HS-5 (cell line): ENCODE measurements around the gene SLC6A6.

Source experiments
- DNase-seq: peaks from one replicate; pipeline ENCODE4 v3.0.0-alpha.2; 2012; ENCODE audit warnings: low read depth

SLC6A6 gene

GRCh38 chr3:14487821-14488220, 85.4 kb downstream of the SLC6A6 start:
- no peak for DNase-seq

DNA sequence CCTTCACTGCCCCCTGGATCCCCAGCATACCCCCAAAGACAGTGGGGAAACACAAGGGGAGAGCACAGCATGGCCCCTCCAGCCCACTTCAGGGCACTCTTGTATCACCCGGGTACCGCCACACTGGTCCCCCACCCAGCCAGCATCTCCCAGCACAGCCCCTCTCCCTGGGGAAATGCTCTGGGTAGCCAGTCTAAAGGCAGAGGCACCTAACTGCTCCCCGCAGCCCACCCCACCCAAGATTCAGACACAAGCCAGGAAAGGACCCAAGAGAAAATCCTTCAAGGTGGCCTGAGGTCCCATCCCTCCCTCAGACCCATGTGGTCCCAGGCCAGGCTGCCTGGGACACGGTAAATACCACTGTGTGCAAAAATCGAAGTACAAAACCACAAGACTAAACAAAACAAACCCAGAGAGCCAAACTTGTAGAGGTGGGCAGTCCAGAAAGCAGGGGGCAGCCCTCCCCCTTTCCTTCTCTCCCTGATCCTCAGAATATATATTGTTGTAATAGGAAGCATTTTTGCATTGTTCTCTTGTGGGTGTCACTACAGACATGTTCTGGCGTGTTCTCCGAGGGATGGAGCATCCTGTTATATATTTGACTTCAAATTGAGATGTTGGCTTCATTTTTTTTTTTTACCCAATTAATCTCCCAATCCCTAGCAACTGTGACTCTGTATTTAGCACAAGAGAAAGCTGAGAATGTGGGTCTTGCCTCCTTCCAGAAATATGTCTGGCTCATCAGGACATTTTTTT, 86.1 kb downstream of the SLC6A6 start:
- no peak for DNase-seq

GRCh38 chr3:14489641-14490040, 87.2 kb downstream of the SLC6A6 start:
- no peak for DNase-seq

- DNase-seq: no peak
Measured at GRCh38 chr3:14490255-14490654, 87.8 kb downstream of the SLC6A6 start.

GRCh38 chr3:14490831-14491230, 88.4 kb downstream of the SLC6A6 start:
- no peak for DNase-seq

DNA sequence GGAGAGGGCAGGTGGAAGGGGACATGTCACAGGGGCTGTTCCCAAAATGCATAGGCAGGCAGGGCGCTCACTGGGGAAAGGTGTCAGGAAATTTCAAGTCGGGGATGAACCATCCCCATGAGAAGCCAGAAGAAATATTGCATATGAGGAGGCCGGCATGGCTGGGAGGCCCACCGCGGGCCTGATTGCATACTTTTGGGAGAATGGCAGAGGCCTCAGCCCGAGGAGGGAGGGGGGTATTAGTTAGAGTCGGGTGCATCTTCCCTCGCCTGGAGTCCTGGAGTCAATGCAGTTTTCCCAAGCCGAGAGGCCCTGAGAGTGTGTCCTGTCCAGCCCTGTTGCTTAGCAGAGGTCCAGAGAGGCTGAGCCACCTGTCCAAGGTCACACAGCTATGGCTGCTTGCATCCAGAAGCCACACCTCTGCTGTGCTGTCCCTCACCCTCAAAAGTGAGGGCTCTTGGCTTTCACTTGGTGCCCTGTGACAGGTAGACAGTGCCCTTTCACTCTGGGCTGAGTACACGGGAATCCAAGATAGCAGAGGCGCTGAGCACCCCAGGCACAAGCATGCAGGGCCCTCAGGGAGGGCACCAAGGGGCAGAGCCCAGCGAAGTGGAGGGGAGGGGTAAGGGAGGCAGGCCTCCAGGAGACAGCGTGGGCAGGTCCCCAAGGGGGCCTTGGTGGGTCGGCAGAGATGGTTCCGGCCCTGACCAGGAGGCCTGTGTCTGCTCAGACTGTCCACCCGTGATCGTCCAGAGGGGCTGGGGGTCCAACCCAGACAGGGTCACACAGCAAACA, 89.2 kb downstream of the SLC6A6 start:
- no peak for DNase-seq

DNA sequence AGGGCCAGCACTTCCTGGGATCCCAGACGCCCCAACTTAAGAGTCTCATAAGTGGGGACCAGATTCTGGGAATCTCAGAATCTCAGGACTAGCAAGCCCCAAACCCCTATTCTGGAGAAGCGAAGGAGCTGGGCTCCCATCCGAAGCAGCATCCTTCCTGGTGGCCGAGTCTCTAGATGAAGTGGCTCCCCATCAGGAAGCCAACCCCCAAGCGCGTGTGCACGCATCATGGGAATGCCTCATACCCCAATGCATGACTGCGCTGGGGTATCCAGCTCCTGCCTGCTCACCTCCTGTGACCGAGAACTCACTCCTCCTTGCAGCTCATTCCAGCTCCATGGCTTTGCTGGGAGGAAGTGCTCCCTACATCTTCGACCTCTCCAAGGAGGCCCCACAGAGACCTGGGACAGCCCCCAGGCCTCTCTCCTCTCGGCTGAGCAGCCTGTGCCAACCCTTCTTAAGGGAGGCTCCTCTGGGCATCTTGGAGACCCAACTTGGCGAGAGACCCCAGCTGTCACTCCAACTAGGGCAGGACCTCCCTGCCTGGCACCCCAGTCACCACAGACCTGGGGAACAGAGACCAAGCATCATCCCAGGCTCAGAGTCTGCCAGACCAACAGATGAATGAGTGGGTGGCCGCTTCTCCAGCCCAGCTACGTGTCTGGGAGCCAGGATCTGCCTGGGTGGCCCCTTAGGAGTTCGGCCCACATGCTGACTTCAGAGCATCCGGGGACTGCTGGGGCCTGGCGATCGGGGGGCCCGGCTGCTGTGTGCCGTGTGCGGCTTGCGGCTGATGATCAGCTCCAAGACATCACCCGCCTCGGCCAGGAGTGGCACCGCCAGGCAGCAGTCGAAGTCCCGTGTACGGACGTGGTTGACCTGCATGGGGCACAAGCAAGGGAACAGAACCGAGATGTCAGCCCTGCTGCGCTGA, 90.8 kb downstream of the SLC6A6 start:
- DNase-seq: no peak

GRCh38 chr3:14494279-14494972, 92.0 kb downstream of the SLC6A6 start:
- DNase-seq: no peak

GRCh38 chr3:14494973-14495300, 92.5 kb downstream of the SLC6A6 start:
- no peak for DNase-seq

DNA sequence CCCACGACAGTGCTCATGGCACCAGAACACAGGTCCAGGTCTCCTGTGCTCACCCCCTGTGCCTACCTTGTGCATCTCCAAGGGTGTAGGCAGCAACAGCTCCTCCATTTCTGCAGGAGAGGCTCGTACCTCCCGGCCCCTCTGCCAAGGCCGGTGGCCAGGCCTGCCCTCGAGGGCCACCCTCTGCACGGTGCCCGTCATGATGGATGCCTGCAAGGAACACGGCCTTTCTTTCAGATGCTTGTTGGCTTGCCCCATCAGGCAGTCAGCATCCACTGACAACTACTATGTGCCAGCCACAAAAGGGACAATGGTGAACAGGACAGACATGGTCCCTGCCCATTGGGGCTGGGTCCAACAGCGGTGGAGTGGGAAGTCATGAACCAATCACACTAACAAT, 93.9 kb downstream of the SLC6A6 start:
- no peak for DNase-seq

GRCh38 chr3:14497321-14497720, 94.9 kb downstream of the SLC6A6 start:
- DNase-seq: no peak

DNA sequence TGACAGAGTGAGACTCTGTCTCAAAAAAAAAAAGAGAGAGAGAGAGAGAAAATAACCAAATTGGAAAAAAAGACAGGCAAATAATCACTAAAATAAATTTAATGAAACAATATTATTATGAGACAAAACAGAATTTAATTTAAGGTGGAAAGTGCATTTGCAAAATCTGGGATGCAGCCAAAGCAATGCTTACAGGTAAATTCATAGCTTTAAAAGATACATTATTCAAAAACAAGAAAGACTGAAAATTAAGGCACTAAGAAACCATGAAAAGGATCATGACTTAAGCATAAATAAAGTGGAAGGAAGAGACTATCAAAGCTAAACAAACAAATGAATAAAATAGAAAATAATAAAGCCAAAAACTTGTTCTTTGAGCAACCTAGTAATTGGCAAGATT, 100.1 kb downstream of the SLC6A6 start:
- no peak for DNase-seq

- no peak for DNase-seq
Measured at GRCh38 chr3:14503033-14503705, 100.8 kb downstream of the SLC6A6 start.

- DNase-seq: no peak
Measured at GRCh38 chr3:14503706-14504065, 101.3 kb downstream of the SLC6A6 start.

DNA sequence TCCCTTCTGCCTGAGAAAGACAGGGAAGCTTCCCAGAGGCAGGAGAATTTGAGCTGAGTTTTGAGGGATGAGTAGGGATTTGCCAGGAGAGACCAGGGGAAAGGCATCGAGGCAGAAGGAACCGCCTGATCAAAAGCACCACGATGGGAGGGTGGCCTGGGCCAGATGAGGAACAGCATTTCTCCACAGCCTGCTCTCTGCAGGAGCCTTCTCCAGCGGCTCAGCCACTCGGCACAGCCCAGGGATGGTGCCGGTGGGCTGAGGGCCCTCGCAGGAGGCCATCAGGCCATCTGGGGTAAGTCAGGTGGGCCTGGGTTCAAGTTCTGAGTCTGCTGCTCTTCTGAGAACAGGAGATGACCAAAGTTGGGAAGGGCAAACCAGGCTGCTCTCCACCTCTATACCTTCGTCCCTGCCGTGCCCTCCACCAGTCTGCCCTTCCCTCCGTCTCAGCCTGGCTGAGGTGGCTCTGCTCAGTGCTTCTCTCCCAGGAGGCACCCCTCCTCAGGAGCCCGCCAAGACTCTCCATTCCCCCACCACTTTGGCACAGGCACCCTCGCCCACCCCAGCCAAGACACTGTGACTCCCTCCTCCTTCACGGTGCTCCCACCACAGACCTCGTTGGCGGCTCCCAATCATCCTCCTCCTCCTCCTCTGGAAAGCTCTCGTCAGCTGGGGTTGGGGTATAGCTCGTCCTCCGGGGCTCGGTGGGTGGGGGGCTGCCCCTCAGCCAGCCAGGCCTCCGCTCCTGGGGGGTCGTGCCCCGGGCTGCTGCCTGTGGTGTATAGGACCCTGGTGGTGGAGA, 102.8 kb downstream of the SLC6A6 start:
- no peak for DNase-seq

DNA sequence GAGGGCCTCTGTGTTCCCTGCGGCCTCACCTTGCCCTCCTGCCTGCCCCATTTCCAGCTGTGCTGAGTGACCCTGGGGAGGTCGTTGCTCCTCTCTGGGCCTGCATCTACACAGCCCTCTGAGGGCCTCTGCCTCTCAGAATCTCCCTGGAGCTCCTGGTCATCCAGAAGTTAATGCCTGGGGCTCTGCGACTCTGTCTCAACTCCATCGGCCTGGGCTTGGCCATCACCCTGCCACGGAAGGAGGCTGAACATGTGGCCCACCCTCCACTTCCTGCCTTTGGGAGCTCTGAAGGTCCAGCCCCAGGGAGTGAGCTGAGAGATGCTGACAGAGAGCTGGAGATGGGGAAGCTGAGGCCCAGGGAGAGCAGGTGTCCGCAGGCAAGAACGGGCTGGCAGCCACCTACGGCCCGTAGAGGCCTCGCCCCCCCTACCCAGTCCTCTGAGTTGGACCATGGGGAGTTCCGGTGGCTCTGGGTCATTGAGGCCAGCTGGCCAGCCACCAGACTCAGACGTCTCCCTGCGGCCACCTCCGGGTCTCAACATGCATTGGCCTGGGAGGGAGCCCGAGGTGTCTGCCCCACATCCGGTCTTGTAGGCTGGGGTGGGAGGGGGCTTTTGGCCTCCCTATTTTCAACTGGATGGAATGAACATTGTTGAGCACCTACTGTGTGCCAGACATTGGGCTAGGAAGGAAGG, 103.5 kb downstream of the SLC6A6 start:
- DNase-seq: no peak

- no peak for DNase-seq
Measured at GRCh38 chr3:14506626-14507304, 104.4 kb downstream of the SLC6A6 start.

GRCh38 chr3:14507305-14507741, 104.9 kb downstream of the SLC6A6 start:
- DNase-seq: no peak

GRCh38 chr3:14507757-14508504, 105.5 kb downstream of the SLC6A6 start:
- no peak for DNase-seq
